ENCODE results near the gene JCHAIN. TPM values are rescaled to one million over a fixed set of nuclear protein-coding genes. Genes with fewer than 3 reads are reported as not detected.

Gene JCHAIN
- total and polyA plus RNA-seq, 2 of the 8 experiments (the other 6 are each of a cell fraction or from before 2014, with no cell fraction given): not detected

- no peaks in the 10 kb centered on the region for H3K4me1 ChIP-seq (replicated peaks in 1 of 4; ENCODE audit: control insufficient read depth in 3 of 4, insufficient read depth in 4 of 4, low read length in 3 of 4)
- no peak overlapping the region for H2BK12ac ChIP-seq (ENCODE audit: low read depth, low read length)
- H3K4ac ChIP-seq (replicated peaks; ENCODE audit: insufficient read length, low read depth, low read length): no peak overlapping the region
- H3K79me2 ChIP-seq (ENCODE audit: control insufficient read depth in 1 of 2, insufficient read depth in 2 of 2, low read length in 2 of 2): no peaks in the 10 kb centered on the region
- no peak overlapping the region for H3K14ac ChIP-seq (ENCODE audit: insufficient read length)
- no peak overlapping the region for H3K18ac ChIP-seq (ENCODE audit: extremely low read depth, low read length)
- H2BK120ac ChIP-seq (replicated peaks; ENCODE audit: low read depth, low read length): no peak overlapping the region
- H2AK5ac ChIP-seq (ENCODE audit: low read depth, low read length): no peak overlapping the region
- no peaks in the 10 kb centered on the region for H3K79me1 ChIP-seq (ENCODE audit: low read depth, low read length)
- no peaks in the 10 kb centered on the region for H4K20me1 ChIP-seq (replicated peaks in 1 of 2; ENCODE audit: control insufficient read depth in 1 of 2, insufficient read depth in 2 of 2, low read length in 2 of 2)
- no peak overlapping the region for H4K91ac ChIP-seq (replicated peaks; ENCODE audit: insufficient read length, low read length)
- H3K56ac ChIP-seq (replicated peaks; ENCODE audit: insufficient read length, low read depth, low read length): no peak overlapping the region
- TF ChIP-seq ASH2L (IDR thresholded peaks at IDR 0.05; ENCODE audit: low read length) (no peak), SP4 (IDR thresholded peaks at IDR 0.05; ENCODE audit: low read length) (no peak), SRF (IDR thresholded peaks at IDR 0.05; ENCODE audit: low read depth, low read length) (no peak), CBX8 (IDR thresholded peaks at IDR 0.05; ENCODE audit: borderline replicate concordance, low read depth, low read length) (no peak)
- TF ChIP-seq, protein P1, sequence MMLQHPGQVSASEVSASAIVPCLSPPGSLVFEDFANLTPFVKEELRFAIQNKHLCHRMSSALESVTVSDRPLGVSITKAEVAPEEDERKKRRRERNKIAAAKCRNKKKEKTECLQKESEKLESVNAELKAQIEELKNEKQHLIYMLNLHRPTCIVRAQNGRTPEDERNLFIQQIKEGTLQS (IDR thresholded peaks at IDR 0.05; ENCODE audit: insufficient read depth, low read depth, low read length): no peak
- ChIA-PET CTCF (ENCODE audit: partially characterized antibody) (interaction anchor here (1.1 kb wide), 1 partner anchor 11 kb away, joined by 3 read pairs; no protein-coding TSS in a partner anchor), POLR2A (ENCODE audit: partially characterized antibody) (no interaction called here)
- no peaks in the 10 kb centered on the region for H3K23me2 ChIP-seq (ENCODE audit: low read depth, low read length)
- H2AFZ ChIP-seq (ENCODE audit: low read length): no peak overlapping the region
- no peak overlapping the region for H3K27ac ChIP-seq (ENCODE audit: low read depth, low read length)
- no peak overlapping the region for H4K8ac ChIP-seq (ENCODE audit: extremely low read depth, insufficient read depth, low read length)
- no peak for FAIRE-seq
- WGBS, 2 experiments (ENCODE audit: extremely low coverage in 1 of 2, insufficient coverage in 1 of 2, insufficient read length in 1 of 2, insufficient replicate concordance in 2 of 2, low coverage in 1 of 2, low lambda C conversion rate in 2 of 2, missing lambda C conversion rate in 1 of 2): 94% methylated on average over 3 of the region's 3 CpGs; no CpG with 5 or more reads in 1 of the 2 experiments
- H3K27me3 ChIP-seq (replicated peaks in 1 of 4; ENCODE audit: control insufficient read depth in 3 of 4, extremely low read depth in 1 of 4, insufficient read depth in 3 of 4, low read length in 3 of 4): no peaks in the 10 kb centered on the region
- H3K23ac ChIP-seq (ENCODE audit: insufficient read length): no peak overlapping the region
- H3K36me3 ChIP-seq (ENCODE audit: control insufficient read depth in 2 of 4, insufficient read depth in 4 of 4, low read length in 3 of 4): no peaks in the 10 kb centered on the region
- H2BK15ac ChIP-seq (ENCODE audit: low read length): no peak overlapping the region
- H3K9me3 ChIP-seq (ENCODE audit: insufficient read depth in 2 of 2, low read depth in 1 of 2, low read length in 1 of 2): no peaks in the 10 kb centered on the region
- DNase-seq (ENCODE audit: low read depth in 1 of 2, low spot score in 2 of 2): no peak
- no peak overlapping the region for H2BK20ac ChIP-seq (ENCODE audit: low read length)
- no peak overlapping the region for H3K9ac ChIP-seq (replicated peaks in 1 of 4; ENCODE audit: extremely low read depth in 1 of 4, low read depth in 3 of 4, low read length in 3 of 4)
- H3K4me3 ChIP-seq (ENCODE audit: extremely low read depth in 1 of 4, insufficient read depth in 2 of 4, low read depth in 3 of 4, low read length in 4 of 4): no peak overlapping the region
- H2BK5ac ChIP-seq (ENCODE audit: low read depth, low read length): no peak overlapping the region
- no peak overlapping the region for H4K5ac ChIP-seq (ENCODE audit: insufficient read length, low read depth, low read length)
- no peak overlapping the region for H3K4me2 ChIP-seq (ENCODE audit: insufficient read depth in 1 of 2, low read depth in 2 of 2, low read length in 2 of 2)
These were observed 52.1 kb downstream of the JCHAIN start for GRCh38 chr4:70614184-70614555.

Measured in H1 (cell line).